Endothelial cell of umbilical vein (primary cell): ENCODE measurements around the gene FBXO44.

Source experiments
- EZH2 ChIP-seq: IDR thresholded peaks from 2 replicates; pipeline ENCODE4 v1.6.1; 2012; ENCODE audit warnings: borderline replicate concordance, low read depth, mild to moderate bottlenecking, moderate library complexity, low read length, inconsistent platforms; ENCODE audit not compliant: severe bottlenecking
- FOS ChIP-seq: IDR thresholded peaks from 2 replicates; pipeline ENCODE4 v1.6.1; 2011; ENCODE audit warnings: mild to moderate bottlenecking, low read length, moderate library complexity, borderline replicate concordance; ENCODE audit not compliant: insufficient read depth
- GATA2 ChIP-seq: IDR thresholded peaks from 2 replicates; pipeline ENCODE4 v1.7.0; 2011; ENCODE audit warnings: low read depth, mild to moderate bottlenecking, moderate library complexity, mixed read lengths, low read length; ENCODE audit not compliant: insufficient read length, insufficient read depth
- JUN ChIP-seq: IDR thresholded peaks from 2 replicates; pipeline ENCODE4 v1.6.1; 2011; ENCODE audit warnings: borderline replicate concordance, low read depth; ENCODE audit not compliant: insufficient read length, insufficient read depth
- POLR2A ChIP-seq: IDR thresholded peaks from 2 replicates; pipeline ENCODE4 v1.6.1; 2012; ENCODE audit warnings: low read depth, mild to moderate bottlenecking, control low read depth, low read length
- POLR2AphosphoS5 ChIP-seq: IDR thresholded peaks from 2 replicates; pipeline ENCODE4 v1.6.1; 2012; ENCODE audit warnings: low read depth, mild to moderate bottlenecking, control low read depth, low read length, moderate library complexity; ENCODE audit not compliant: insufficient read depth
- TF ChIP-seq, protein P1 (sequence below), 2 donors: IDR thresholded peaks; 1 replicate in 1 of 2; 2 replicates in 1 of 2; pipeline ENCODE4 v1.5.1; 2011; ENCODE audit warnings: low read length in 2 of 2, mild to moderate bottlenecking in 2 of 2, moderate library complexity in 2 of 2, control low read depth in 1 of 2, inconsistent platforms in 1 of 2, low read depth in 1 of 2; ENCODE audit not compliant: insufficient read depth in 1 of 2; ENCODE audit errors: extremely low read depth in 1 of 2
- TF ChIP-seq, protein P2 (sequence below): IDR thresholded peaks from 2 replicates; pipeline ENCODE4 v1.6.1; 2011; ENCODE audit not compliant: insufficient read depth, insufficient read length

DNA sequence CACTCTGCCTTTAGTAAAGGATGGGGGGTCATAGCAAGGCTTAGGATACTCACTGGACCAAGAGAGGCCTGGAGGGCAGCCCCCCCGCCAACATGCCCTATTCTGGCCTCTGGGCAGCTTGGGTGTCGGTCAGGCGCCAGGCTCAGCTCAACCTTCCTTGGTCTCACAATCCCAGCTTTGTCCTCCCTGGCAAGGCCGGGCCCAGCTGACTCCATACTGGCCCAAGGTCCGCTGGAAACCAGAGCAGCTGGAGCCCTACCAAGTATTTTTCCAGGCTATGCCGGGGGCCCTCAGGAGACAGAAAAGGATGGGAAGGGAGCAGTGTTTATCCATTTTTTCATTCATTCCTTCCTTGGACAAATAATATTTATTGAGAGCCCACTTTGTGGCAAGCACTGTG is 6.6 kb upstream of the FBXO44 start:
- TF ChIP-seq EZH2 (no peak), JUN (no peak), POLR2A (no peak), POLR2AphosphoS5 (no peak), FOS (no peak), GATA2 (no peak)
- TF ChIP-seq, protein P1, sequence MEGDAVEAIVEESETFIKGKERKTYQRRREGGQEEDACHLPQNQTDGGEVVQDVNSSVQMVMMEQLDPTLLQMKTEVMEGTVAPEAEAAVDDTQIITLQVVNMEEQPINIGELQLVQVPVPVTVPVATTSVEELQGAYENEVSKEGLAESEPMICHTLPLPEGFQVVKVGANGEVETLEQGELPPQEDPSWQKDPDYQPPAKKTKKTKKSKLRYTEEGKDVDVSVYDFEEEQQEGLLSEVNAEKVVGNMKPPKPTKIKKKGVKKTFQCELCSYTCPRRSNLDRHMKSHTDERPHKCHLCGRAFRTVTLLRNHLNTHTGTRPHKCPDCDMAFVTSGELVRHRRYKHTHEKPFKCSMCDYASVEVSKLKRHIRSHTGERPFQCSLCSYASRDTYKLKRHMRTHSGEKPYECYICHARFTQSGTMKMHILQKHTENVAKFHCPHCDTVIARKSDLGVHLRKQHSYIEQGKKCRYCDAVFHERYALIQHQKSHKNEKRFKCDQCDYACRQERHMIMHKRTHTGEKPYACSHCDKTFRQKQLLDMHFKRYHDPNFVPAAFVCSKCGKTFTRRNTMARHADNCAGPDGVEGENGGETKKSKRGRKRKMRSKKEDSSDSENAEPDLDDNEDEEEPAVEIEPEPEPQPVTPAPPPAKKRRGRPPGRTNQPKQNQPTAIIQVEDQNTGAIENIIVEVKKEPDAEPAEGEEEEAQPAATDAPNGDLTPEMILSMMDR (IDR thresholded peaks at IDR 0.05; ENCODE audit: extremely low read depth in 1 of 2, insufficient read depth in 1 of 2, low read depth in 1 of 2, low read length in 2 of 2), result no peak
- TF ChIP-seq, protein P2, sequence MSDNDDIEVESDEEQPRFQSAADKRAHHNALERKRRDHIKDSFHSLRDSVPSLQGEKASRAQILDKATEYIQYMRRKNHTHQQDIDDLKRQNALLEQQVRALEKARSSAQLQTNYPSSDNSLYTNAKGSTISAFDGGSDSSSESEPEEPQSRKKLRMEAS, result no peak
